ENCODE results near the gene OR2A25. TPM values are rescaled to one million over a fixed set of nuclear protein-coding genes. Genes with fewer than 3 reads are reported as not detected.

OR2A25 gene
- total RNA-seq: not detected

- Histone ChIP-seq H3K9me3 (no peaks in the 10 kb centered on the region), H3K36me3 (no peaks in the 10 kb centered on the region), H3K27ac (no peak within 1 kb of the TSS), H3K4me3 (no peak within 1 kb of the TSS), H3K27me3 (no peaks in the 10 kb centered on the region), H3K4me1 (no peaks in the 10 kb centered on the region)
- TF ChIP-seq POLR2AphosphoS5 (IDR thresholded peaks at IDR 0.05) (no peak), POLR2A (IDR thresholded peaks at IDR 0.05) (no peak), EP300 (IDR thresholded peaks at IDR 0.05) (no peak), CTCF (IDR thresholded peaks at IDR 0.05) (no peak)
- 67 to 82% methylated on average over 1 of the region's 1 CpG for WGBS, 2 donors (ENCODE audit: low coverage in 1 of 2)
- no peak for ATAC-seq
These were observed at the start of gene OR2A25 for GRCh38 chr7:144069511-144069910. OR2A25 (plus strand) TSS chr7:144069811; CDS start chr7:144074220, 4,409 bp downstream.

GRCh38 chr7:144020340-144020739 lies 49.3 kb upstream of the OR2A25 start:
- no peaks in the 10 kb centered on the region for H3K9me3 ChIP-seq
- no peaks in the 10 kb centered on the region for H3K4me1 ChIP-seq
- 36 to 57% methylated on average over 3 of the region's 3 CpGs for WGBS, 2 donors (ENCODE audit: low coverage in 1 of 2)
- H3K27me3 ChIP-seq: no peaks in the 10 kb centered on the region
- H3K27ac ChIP-seq: no peak overlapping the region
- TF ChIP-seq EP300 (IDR thresholded peaks at IDR 0.05): no peak
- TF ChIP-seq CTCF (IDR thresholded peaks at IDR 0.05): no peak
- no peak overlapping the region for H3K4me3 ChIP-seq
- H3K36me3 ChIP-seq: no peaks in the 10 kb centered on the region
- ATAC-seq: no peak

GRCh38 chr7:144022169-144022568 lies 47.4 kb upstream of the OR2A25 start:
- TF ChIP-seq POLR2A (IDR thresholded peaks at IDR 0.05): no peak
- no peak for TF ChIP-seq CTCF (IDR thresholded peaks at IDR 0.05)
- no peak for TF ChIP-seq EP300 (IDR thresholded peaks at IDR 0.05)
- no peak for TF ChIP-seq POLR2AphosphoS5 (IDR thresholded peaks at IDR 0.05)
- Histone ChIP-seq H3K9me3 (no peaks in the 10 kb centered on the region), H3K27ac (no peak overlapping the region), H3K4me3 (no peak overlapping the region), H3K27me3 (no peaks in the 10 kb centered on the region), H3K4me1 (no peaks in the 10 kb centered on the region), H3K36me3 (no peaks in the 10 kb centered on the region)
- ATAC-seq: no peak

- Histone ChIP-seq H3K4me3 (no peak overlapping the region), H3K36me3 (no peaks in the 10 kb centered on the region), H3K4me1 (no peaks in the 10 kb centered on the region), H3K9me3 (no peaks in the 10 kb centered on the region), H3K27ac (no peak overlapping the region), H3K27me3 (no peaks in the 10 kb centered on the region)
- no peak for ATAC-seq
- WGBS, 2 donors (ENCODE audit: low coverage in 1 of 2): 70 to 87% methylated on average over 4 of the region's 4 CpGs
- TF ChIP-seq CTCF (IDR thresholded peaks at IDR 0.05): no peak
- no peak for TF ChIP-seq EP300 (IDR thresholded peaks at IDR 0.05)
- no peak for TF ChIP-seq POLR2A (IDR thresholded peaks at IDR 0.05)
- no peak for TF ChIP-seq POLR2AphosphoS5 (IDR thresholded peaks at IDR 0.05)
These were observed 46.3 kb upstream of the OR2A25 start for GRCh38 chr7:144023171-144023827.

GRCh38 chr7:144024213-144024612 lies 45.4 kb upstream of the OR2A25 start:
- Histone ChIP-seq H3K9me3 (no peaks in the 10 kb centered on the region), H3K36me3 (no peaks in the 10 kb centered on the region), H3K4me3 (no peak overlapping the region), H3K27me3 (no peaks in the 10 kb centered on the region), H3K4me1 (no peaks in the 10 kb centered on the region), H3K27ac (no peak overlapping the region)
- WGBS, 2 donors (ENCODE audit: low coverage in 1 of 2): 72 to 85% methylated on average over 3 of the region's 3 CpGs
- TF ChIP-seq CTCF (IDR thresholded peaks at IDR 0.05) (no peak), EP300 (IDR thresholded peaks at IDR 0.05) (no peak), POLR2AphosphoS5 (IDR thresholded peaks at IDR 0.05) (no peak), POLR2A (IDR thresholded peaks at IDR 0.05) (no peak)
- ATAC-seq: no peak
